HEK293 (cell line): ENCODE measurements around the gene ANO8.

Source experiments
- CTCF ChIP-seq: fragments of 450-650 bp; formaldehyde crosslinking; IDR thresholded peaks from 2 replicates; pipeline ENCODE4 v1.5.1; 2016; ENCODE audit warnings: missing biosample characterization, missing genetic modification characterization
- KLF7 ChIP-seq: fragments of 450-650 bp; formaldehyde crosslinking; IDR thresholded peaks from 2 replicates; pipeline ENCODE4 v1.5.1; 2016; ENCODE audit warnings: missing biosample characterization, missing genetic modification characterization, borderline replicate concordance
- MYNN ChIP-seq: fragments of 450-650 bp; formaldehyde crosslinking; IDR thresholded peaks from 2 replicates; pipeline ENCODE4 v1.5.1; 2016; ENCODE audit warnings: missing biosample characterization, missing genetic modification characterization, borderline replicate concordance
- REST ChIP-seq: fragments of 450-650 bp; formaldehyde crosslinking; IDR thresholded peaks from 2 replicates; pipeline ENCODE4 v1.5.1; 2016; ENCODE audit warnings: missing biosample characterization, missing genetic modification characterization
- ZBTB7A ChIP-seq: fragments of 450-650 bp; formaldehyde crosslinking; IDR thresholded peaks from 2 replicates; pipeline ENCODE4 v1.5.1; 2016; ENCODE audit warnings: low read depth, missing biosample characterization, missing genetic modification characterization
- ZNF112 ChIP-seq: fragments of 450-650 bp; formaldehyde crosslinking; IDR thresholded peaks from 2 replicates; pipeline ENCODE4 v1.5.0; 2017; ENCODE audit warnings: missing biosample characterization, missing genetic modification characterization
- ZNF146 ChIP-seq: fragments of 450-650 bp; formaldehyde crosslinking; IDR thresholded peaks from 2 replicates; pipeline ENCODE4 v1.5.1; 2016; ENCODE audit warnings: missing biosample characterization, missing genetic modification characterization
- ZNF24 ChIP-seq: fragments of 450-650 bp; formaldehyde crosslinking; IDR thresholded peaks from 2 replicates; pipeline ENCODE4 v1.5.1; 2016; ENCODE audit warnings: missing biosample characterization, missing genetic modification characterization
- ZNF248 ChIP-seq: fragments of 450-650 bp; formaldehyde crosslinking; IDR thresholded peaks from 2 replicates; pipeline ENCODE4 v1.5.1; 2017; ENCODE audit warnings: missing biosample characterization, missing genetic modification characterization
- ZNF350 ChIP-seq: fragments of 450-650 bp; formaldehyde crosslinking; IDR thresholded peaks from 2 replicates; pipeline ENCODE4 v1.5.0; 2017; ENCODE audit warnings: missing biosample characterization, mild to moderate bottlenecking, missing genetic modification characterization
- ZNF354C ChIP-seq: fragments of 450-650 bp; formaldehyde crosslinking; IDR thresholded peaks from 2 replicates; pipeline ENCODE4 v1.5.1; 2016; ENCODE audit warnings: missing biosample characterization, missing genetic modification characterization, low read depth, borderline replicate concordance
- ZNF791 ChIP-seq: fragments of 450-650 bp; formaldehyde crosslinking; IDR thresholded peaks from 2 replicates; pipeline ENCODE4 v1.5.1; 2016; ENCODE audit warnings: missing biosample characterization, missing genetic modification characterization
- TF ChIP-seq, protein P1 (sequence below): fragments of 450-650 bp; formaldehyde crosslinking; IDR thresholded peaks from 2 replicates; pipeline ENCODE4 v1.5.1; 2017; ENCODE audit warnings: missing biosample characterization, missing genetic modification characterization
- TF ChIP-seq, protein P2 (sequence below): IDR thresholded peaks from 2 replicates; pipeline ENCODE4 v1.6.1; 2011; ENCODE audit warnings: mild to moderate bottlenecking, low read depth, low read length, borderline replicate concordance

- TF ChIP-seq CTCF = peak; percentile 99
- no peak for TF ChIP-seq MYNN
- no peak for TF ChIP-seq ZNF350
- no peak for TF ChIP-seq ZNF248 (tag by site-specific recombination)
- no peak for TF ChIP-seq ZNF146 (tag by site-specific recombination)
- no peak for TF ChIP-seq REST
- no peak for TF ChIP-seq ZNF354C
- TF ChIP-seq, protein P1, sequence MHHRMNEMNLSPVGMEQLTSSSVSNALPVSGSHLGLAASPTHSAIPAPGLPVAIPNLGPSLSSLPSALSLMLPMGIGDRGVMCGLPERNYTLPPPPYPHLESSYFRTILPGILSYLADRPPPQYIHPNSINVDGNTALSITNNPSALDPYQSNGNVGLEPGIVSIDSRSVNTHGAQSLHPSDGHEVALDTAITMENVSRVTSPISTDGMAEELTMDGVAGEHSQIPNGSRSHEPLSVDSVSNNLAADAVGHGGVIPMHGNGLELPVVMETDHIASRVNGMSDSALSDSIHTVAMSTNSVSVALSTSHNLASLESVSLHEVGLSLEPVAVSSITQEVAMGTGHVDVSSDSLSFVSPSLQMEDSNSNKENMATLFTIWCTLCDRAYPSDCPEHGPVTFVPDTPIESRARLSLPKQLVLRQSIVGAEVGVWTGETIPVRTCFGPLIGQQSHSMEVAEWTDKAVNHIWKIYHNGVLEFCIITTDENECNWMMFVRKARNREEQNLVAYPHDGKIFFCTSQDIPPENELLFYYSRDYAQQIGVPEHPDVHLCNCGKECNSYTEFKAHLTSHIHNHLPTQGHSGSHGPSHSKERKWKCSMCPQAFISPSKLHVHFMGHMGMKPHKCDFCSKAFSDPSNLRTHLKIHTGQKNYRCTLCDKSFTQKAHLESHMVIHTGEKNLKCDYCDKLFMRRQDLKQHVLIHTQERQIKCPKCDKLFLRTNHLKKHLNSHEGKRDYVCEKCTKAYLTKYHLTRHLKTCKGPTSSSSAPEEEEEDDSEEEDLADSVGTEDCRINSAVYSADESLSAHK (tag by site-specific recombination) = no peak
- TF ChIP-seq ZNF791 = no peak
- TF ChIP-seq KLF7 (tag by site-specific recombination) = no peak
- TF ChIP-seq, protein P2, sequence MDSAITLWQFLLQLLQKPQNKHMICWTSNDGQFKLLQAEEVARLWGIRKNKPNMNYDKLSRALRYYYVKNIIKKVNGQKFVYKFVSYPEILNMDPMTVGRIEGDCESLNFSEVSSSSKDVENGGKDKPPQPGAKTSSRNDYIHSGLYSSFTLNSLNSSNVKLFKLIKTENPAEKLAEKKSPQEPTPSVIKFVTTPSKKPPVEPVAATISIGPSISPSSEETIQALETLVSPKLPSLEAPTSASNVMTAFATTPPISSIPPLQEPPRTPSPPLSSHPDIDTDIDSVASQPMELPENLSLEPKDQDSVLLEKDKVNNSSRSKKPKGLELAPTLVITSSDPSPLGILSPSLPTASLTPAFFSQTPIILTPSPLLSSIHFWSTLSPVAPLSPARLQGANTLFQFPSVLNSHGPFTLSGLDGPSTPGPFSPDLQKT = no peak
- TF ChIP-seq ZNF24 = no peak
- no peak for TF ChIP-seq ZNF112
- no peak; the same call in 1 of the 2 replicates for TF ChIP-seq ZBTB7A
Measured at GRCh38 chr19:17282488-17283125, 52.0 kb downstream of the ANO8 start.
